ENCODE data around the gene NFXL1.

DNA sequence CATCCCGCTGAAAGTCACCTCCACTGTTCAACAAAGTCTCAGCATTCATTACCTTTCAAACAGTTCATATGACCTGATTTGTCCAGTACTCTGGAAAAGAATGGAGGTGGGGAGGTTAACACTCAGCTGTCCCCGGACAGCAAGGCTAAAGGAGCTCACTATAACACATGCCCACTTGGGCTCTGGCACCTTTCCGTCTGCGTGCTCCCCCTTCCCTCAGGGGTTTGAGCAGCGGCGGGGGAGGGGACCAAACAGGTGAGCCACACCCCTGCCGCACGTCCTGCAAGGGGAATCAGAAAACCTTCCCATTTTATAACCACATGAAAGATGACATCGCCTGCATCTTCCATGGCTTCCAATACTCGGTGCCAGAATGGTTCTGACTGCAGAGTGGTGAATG is 39.9 kb upstream of the NFXL1 start:
- TF ChIP-seq POLR2A (IDR thresholded peaks at IDR 0.05) (no peak), EP300 (IDR thresholded peaks at IDR 0.05) (no peak)
- TF ChIP-seq, protein P1, sequence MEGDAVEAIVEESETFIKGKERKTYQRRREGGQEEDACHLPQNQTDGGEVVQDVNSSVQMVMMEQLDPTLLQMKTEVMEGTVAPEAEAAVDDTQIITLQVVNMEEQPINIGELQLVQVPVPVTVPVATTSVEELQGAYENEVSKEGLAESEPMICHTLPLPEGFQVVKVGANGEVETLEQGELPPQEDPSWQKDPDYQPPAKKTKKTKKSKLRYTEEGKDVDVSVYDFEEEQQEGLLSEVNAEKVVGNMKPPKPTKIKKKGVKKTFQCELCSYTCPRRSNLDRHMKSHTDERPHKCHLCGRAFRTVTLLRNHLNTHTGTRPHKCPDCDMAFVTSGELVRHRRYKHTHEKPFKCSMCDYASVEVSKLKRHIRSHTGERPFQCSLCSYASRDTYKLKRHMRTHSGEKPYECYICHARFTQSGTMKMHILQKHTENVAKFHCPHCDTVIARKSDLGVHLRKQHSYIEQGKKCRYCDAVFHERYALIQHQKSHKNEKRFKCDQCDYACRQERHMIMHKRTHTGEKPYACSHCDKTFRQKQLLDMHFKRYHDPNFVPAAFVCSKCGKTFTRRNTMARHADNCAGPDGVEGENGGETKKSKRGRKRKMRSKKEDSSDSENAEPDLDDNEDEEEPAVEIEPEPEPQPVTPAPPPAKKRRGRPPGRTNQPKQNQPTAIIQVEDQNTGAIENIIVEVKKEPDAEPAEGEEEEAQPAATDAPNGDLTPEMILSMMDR (IDR thresholded peaks at IDR 0.05), result no peak
